Endothelial cell of umbilical vein (primary cell): ENCODE results near the gene ADNP. TPM values are rescaled to one million over a fixed set of nuclear protein-coding genes. Genes with fewer than 3 reads are reported as not detected.

ENCODE experiments used
- BruUV-seq: library from RNA; stranded (reverse); fragments of 400-500 nt; replicated peaks from 2 replicates; lab custom pipeline; 2021; lab: Mats Ljungman, UMichigan
- CTCF ChIA-PET: fragments of 300-600, 350-600 bp; sonication (Branson Sonifier 250); formaldehyde crosslinking; loops from one replicate; lab custom pipeline; 2021; ENCODE audit warnings: antibody characterized with exemption, inconsistent platforms; lab: Charles Lee
- POLR2A ChIA-PET: fragments of 300-600, 350-600 bp; sonication (Branson Sonifier 250); formaldehyde crosslinking; loops from one replicate; lab custom pipeline; 2021; ENCODE audit warnings: antibody characterized with exemption, inconsistent platforms; lab: Charles Lee
- DNase-seq: peaks from one replicate; pipeline ENCODE4 v3.0.0-alpha.2; 2011; ENCODE audit warnings: low read depth, low spot score
- FAIRE-seq: peaks from 2 replicates; lab custom pipeline; 2011; peaks lifted over from hg19 to GRCh38; lab: Jason Lieb, UNC
- H2AFZ ChIP-seq: 2 replicates; pipeline ENCODE4 v1.6.0; 2012; ENCODE audit warnings: low read depth, low read length, control low read depth, inconsistent platforms
- H3K27ac ChIP-seq: 2 replicates; pipeline ENCODE4 v1.5.1; 2011; ENCODE audit warnings: low read depth, mild to moderate bottlenecking, control low read depth, low read length, moderate library complexity; ENCODE audit not compliant: insufficient read depth
- H3K27me3 ChIP-seq, 2 experiments: 2 replicates each; pipeline versions ENCODE4 v1.6.0 to v1.6.1; 2011; ENCODE audit warnings: low read length in 2 of 2, mixed read lengths in 1 of 2; ENCODE audit not compliant: control insufficient read depth in 2 of 2, insufficient read depth in 2 of 2
- H3K36me3 ChIP-seq, 2 experiments: 2 replicates in 1 of 2; 3 replicates in 1 of 2; pipeline ENCODE4 v1.5.1; 2011; ENCODE audit warnings: low read length in 2 of 2, mild to moderate bottlenecking in 1 of 2, moderate library complexity in 1 of 2; ENCODE audit not compliant: control insufficient read depth in 2 of 2, insufficient read depth in 2 of 2; ENCODE audit errors: extremely low read depth in 1 of 2
- H3K4me1 ChIP-seq: 3 replicates; pipeline ENCODE4 v1.5.1; 2011; ENCODE audit warnings: mild to moderate bottlenecking, low read length; ENCODE audit not compliant: control insufficient read depth, insufficient read depth; ENCODE audit errors: extremely low read depth
- H3K4me2 ChIP-seq: 2 replicates; pipeline ENCODE4 v1.6.1; 2011; ENCODE audit warnings: low read length, control low read depth, mixed read lengths; ENCODE audit not compliant: insufficient read depth
- H3K4me3 ChIP-seq, 3 experiments: fragments of 200-600 bp in 1 of 3; sonication (generic), shearing (Covaris generic) in 1 of 3; replicated peaks in 1 of 3; 2 replicates each; pipeline ENCODE4 v1.5.1; 2011 to 2016; ENCODE audit warnings: control low read depth in 3 of 3, low read length in 3 of 3, mild to moderate bottlenecking in 2 of 3, inconsistent platforms in 1 of 3, low read depth in 1 of 3, moderate library complexity in 1 of 3; ENCODE audit not compliant: insufficient read depth in 1 of 3
- H3K79me2 ChIP-seq: 2 replicates; pipeline ENCODE4 v1.6.0; 2012; ENCODE audit warnings: low read length, inconsistent platforms; ENCODE audit not compliant: control insufficient read depth, insufficient read depth
- H3K9ac ChIP-seq: replicated peaks from 2 replicates; pipeline ENCODE3; 2011; ENCODE audit warnings: low read length, control low read depth; ENCODE audit not compliant: insufficient read depth; ENCODE audit errors: extremely low read depth
- H3K9me1 ChIP-seq: replicated peaks from 3 replicates; pipeline ENCODE4 v1.6.0; 2011; ENCODE audit warnings: mild to moderate bottlenecking, low read length; ENCODE audit not compliant: control insufficient read depth, insufficient read depth; ENCODE audit errors: extremely low read depth
- H3K9me3 ChIP-seq: replicated peaks from 2 replicates; pipeline ENCODE4 v1.5.1; 2012; ENCODE audit warnings: low read length, inconsistent platforms; ENCODE audit not compliant: control insufficient read depth, insufficient read depth
- H4K20me1 ChIP-seq: replicated peaks from 2 replicates; pipeline ENCODE3; 2011; ENCODE audit warnings: mild to moderate bottlenecking, low read length; ENCODE audit not compliant: control insufficient read depth, insufficient read depth; ENCODE audit errors: extremely low read depth
- CTCF ChIP-seq, 2 donors: IDR thresholded peaks; 1 replicate in 1 of 2; 2 replicates in 1 of 2; pipeline ENCODE4 v1.5.1; 2011; ENCODE audit warnings: low read length in 2 of 2, mild to moderate bottlenecking in 2 of 2, moderate library complexity in 2 of 2, control low read depth in 1 of 2, inconsistent platforms in 1 of 2, low read depth in 1 of 2; ENCODE audit not compliant: insufficient read depth in 1 of 2; ENCODE audit errors: extremely low read depth in 1 of 2
- EZH2 ChIP-seq: IDR thresholded peaks from 2 replicates; pipeline ENCODE4 v1.6.1; 2012; ENCODE audit warnings: borderline replicate concordance, low read depth, mild to moderate bottlenecking, moderate library complexity, low read length, inconsistent platforms; ENCODE audit not compliant: severe bottlenecking
- FOS ChIP-seq: IDR thresholded peaks from 2 replicates; pipeline ENCODE4 v1.6.1; 2011; ENCODE audit warnings: mild to moderate bottlenecking, low read length, moderate library complexity, borderline replicate concordance; ENCODE audit not compliant: insufficient read depth
- GATA2 ChIP-seq: IDR thresholded peaks from 2 replicates; pipeline ENCODE4 v1.7.0; 2011; ENCODE audit warnings: low read depth, mild to moderate bottlenecking, moderate library complexity, mixed read lengths, low read length; ENCODE audit not compliant: insufficient read length, insufficient read depth
- JUN ChIP-seq: IDR thresholded peaks from 2 replicates; pipeline ENCODE4 v1.6.1; 2011; ENCODE audit warnings: borderline replicate concordance, low read depth; ENCODE audit not compliant: insufficient read length, insufficient read depth
- MAX ChIP-seq: IDR thresholded peaks from 2 replicates; pipeline ENCODE4 v1.6.1; 2011; ENCODE audit not compliant: insufficient read depth, insufficient read length
- POLR2A ChIP-seq: IDR thresholded peaks from 2 replicates; pipeline ENCODE4 v1.6.1; 2012; ENCODE audit warnings: low read depth, mild to moderate bottlenecking, control low read depth, low read length
- POLR2AphosphoS5 ChIP-seq: IDR thresholded peaks from 2 replicates; pipeline ENCODE4 v1.6.1; 2012; ENCODE audit warnings: low read depth, mild to moderate bottlenecking, control low read depth, low read length, moderate library complexity; ENCODE audit not compliant: insufficient read depth
- dilution Hi-C: fragments of 300-500 bp; cut with MboI; formaldehyde crosslinking; loops from one replicate; pipeline ENCODE4 v1.15.0; 2019; ENCODE audit warnings: low sequenced_read_pairs; ENCODE audit not compliant: extremely low pct_ligation_motif_present
- intact Hi-C: fragments of 100-400 bp; cut with micrococcal nuclease; formaldehyde crosslinking; loops from one replicate; pipeline ENCODE4 v1.10.0; 2022
- polyA plus RNA-seq, 4 experiments: library from polyadenylated mRNA; depleted of rRNA in 3 of 4; stranded (reverse) in 3 of 4; unstranded in 1 of 4; fragments of >200 nt; gene quantifications; 2 replicates each; pipeline versions ENCODE4 v1.2.1 to v1.2.3, GENCODE V29; 2011 to 2012; ENCODE audit warnings: missing spikeins in 1 of 4
- total RNA-seq: library from RNA; stranded (reverse); gene quantifications from 2 replicates; pipeline ENCODE4 v1.2.3, GENCODE V29; 2021

The ADNP gene
- total and polyA plus RNA-seq, 2 donors (not counting 3 experiments of a cell fraction or from before 2014, with no cell fraction given), result 17.8 to 66.0 TPM

GRCh38 chr20:50921803-50922501, 9.3 kb downstream of the ADNP start:
- Histone ChIP-seq H4K20me1 (peaks cover 30% of the 10 kb centered on the region), H3K4me3 (no peak overlapping the region), H3K9me3 (no peaks in the 10 kb centered on the region), H3K4me2 (no peak overlapping the region), H3K9ac (no peak overlapping the region), H2AFZ (no peak overlapping the region), H3K36me3 (peaks cover 3 to 5% of the 10 kb centered on the region in 2 experiments), H3K79me2 (peaks cover 100% of the 10 kb centered on the region), H3K27ac (no peak overlapping the region), H3K4me1 (peaks cover 9% of the 10 kb centered on the region), H3K9me1 (no peaks in the 10 kb centered on the region), H3K27me3 (no peaks in the 10 kb centered on the region)
- dilution Hi-C loops (no loop called here), intact Hi-C loops (no loop called here)
- TF ChIP-seq POLR2A (no peak), POLR2AphosphoS5 (no peak), CTCF (IDR thresholded peaks at IDR 0.05; ENCODE audit: extremely low read depth in 1 of 2, insufficient read depth in 1 of 2, low read depth in 1 of 2, low read length in 2 of 2) (no peak), JUN (no peak), FOS (no peak), EZH2 (no peak), MAX (no peak), GATA2 (no peak)
- FAIRE-seq (no peak), DNase-seq (no peak)
- no TSS peak for BruUV-seq
- ChIA-PET CTCF (interaction anchor here (0.7 to 11.1 kb wide), 4 partner anchors 9 to 1906 kb away, joined by 3 to 119 read pairs (median 4); partner anchors contain the start of genes ADNP and BCAS4), POLR2A (interaction anchor here (0.7 to 1.6 kb wide), 2 partner anchors 8 to 9 kb away, joined by 3 to 5 read pairs; partner anchors contain the start of gene ADNP)
